Mammary epithelial cell (primary cell): ENCODE results near the gene GALNT2.

ENCODE experiments used
- EZH2 ChIP-seq: IDR thresholded peaks from 2 replicates; pipeline ENCODE4 v1.6.1; 2012; ENCODE audit warnings: low read length, inconsistent platforms, borderline replicate concordance
- TF ChIP-seq, protein P1 (sequence below), 2 donors: IDR thresholded peaks in 1 of 2; conservative IDR thresholded peaks in 1 of 2; 2 replicates each; pipeline ENCODE4 v1.5.1; 2011 to 2012; ENCODE audit warnings: inconsistent platforms in 2 of 2, low read length in 2 of 2, mild to moderate bottlenecking in 2 of 2, control low read depth in 1 of 2, low read depth in 1 of 2; ENCODE audit not compliant: insufficient read depth in 1 of 2; ENCODE audit errors: extremely low read depth in 1 of 2

DNA sequence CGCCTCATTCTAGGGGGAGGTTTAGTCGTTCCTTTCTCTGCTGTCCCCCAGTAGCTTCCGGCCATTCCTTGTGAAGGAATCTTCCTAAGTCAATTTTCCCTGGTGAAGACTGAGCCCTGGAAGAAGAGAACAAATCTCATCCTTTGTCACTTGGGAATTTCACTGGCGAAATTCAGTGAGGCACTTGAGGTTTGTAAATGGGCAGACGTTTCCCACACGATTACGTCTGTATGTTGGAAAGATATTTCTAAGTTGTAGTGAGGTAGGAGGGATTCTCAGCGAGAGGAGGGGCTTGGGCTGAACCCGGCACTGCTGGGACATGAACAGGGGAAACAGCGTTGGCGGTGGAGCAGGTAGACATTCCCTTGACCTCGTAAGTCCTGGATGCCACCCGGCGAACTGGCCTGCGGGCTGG lies 47.2 kb downstream of the GALNT2 start:
- TF ChIP-seq, protein P1, sequence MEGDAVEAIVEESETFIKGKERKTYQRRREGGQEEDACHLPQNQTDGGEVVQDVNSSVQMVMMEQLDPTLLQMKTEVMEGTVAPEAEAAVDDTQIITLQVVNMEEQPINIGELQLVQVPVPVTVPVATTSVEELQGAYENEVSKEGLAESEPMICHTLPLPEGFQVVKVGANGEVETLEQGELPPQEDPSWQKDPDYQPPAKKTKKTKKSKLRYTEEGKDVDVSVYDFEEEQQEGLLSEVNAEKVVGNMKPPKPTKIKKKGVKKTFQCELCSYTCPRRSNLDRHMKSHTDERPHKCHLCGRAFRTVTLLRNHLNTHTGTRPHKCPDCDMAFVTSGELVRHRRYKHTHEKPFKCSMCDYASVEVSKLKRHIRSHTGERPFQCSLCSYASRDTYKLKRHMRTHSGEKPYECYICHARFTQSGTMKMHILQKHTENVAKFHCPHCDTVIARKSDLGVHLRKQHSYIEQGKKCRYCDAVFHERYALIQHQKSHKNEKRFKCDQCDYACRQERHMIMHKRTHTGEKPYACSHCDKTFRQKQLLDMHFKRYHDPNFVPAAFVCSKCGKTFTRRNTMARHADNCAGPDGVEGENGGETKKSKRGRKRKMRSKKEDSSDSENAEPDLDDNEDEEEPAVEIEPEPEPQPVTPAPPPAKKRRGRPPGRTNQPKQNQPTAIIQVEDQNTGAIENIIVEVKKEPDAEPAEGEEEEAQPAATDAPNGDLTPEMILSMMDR (conservative IDR thresholded peaks at IDR 0.05 in 1 of 2, IDR thresholded peaks at IDR 0.05 in 1 of 2; ENCODE audit: extremely low read depth in 1 of 2, insufficient read depth in 1 of 2, low read depth in 1 of 2, low read length in 2 of 2) = no peak
- no peak for TF ChIP-seq EZH2
